Stimulated activated CD4-positive, alpha-beta T cell treated with anti-CD3 and anti-CD28 coated beads, TNF-alpha, amount 100 ng/mL, for 24 hours (primary cell): ENCODE results near the gene SENP1.
A peak's percentile ranks its signal among the peaks of the same experiment; 100 is the strongest.

Source experiments
- DNase-seq, 3 experiments: peaks; one replicate each; pipeline ENCODE4 v3.0.0-alpha.2; 2020; ENCODE audit warnings: low read depth in 3 of 3

SENP1 gene

DNA sequence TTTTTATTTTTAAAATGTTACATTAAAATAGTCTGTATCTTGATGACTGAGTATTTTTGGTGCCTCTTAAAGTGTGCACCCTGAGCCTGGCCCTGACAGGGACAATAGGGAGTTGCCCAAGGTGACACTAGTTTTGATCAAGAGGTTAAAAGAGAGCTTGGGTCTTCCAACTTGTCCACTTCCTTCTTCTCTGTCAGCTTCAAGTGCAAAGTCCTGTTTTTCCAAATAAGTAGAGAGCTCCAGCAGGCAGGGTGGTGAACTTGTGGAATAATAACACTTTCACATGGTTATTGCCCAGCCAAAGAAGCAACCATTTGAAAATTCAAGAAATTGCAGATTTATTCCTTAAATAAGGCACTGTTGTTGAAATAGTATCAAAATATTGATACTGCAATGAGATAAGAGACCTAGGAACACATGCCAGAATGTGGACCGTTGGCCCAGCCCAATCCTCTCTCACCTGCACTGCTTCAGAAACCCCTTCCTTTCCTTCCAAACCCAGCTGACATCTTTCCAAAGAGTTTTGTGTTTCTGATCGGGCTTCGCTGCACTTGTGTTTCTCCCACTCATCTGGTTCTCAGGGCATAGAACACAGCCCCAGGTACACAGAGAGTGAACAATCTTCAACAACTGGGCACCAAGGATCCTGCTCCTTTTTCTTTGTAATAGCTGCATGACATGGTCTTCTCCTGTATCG lies 87.8 kb downstream of the SENP1 start:
- DNase-seq: no peak

DNA sequence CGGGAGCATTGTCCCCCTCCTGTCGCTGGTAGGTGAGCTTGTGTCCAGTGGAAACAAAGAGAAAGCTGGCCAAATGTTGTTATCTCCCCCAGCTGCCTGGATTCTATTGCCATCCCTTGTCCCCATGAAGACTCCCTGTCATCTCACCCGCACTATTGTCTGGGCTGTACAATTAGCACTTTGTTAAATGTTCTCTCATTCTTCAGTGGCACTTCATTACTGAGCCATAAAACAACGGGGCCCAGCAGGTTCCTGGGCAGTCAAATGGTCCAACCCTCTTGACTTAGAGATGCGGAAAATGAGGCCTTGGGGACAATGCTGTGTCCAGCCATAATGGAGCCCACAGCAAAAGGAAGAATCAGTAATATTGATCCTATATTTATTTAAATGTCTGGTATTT lies 88.4 kb downstream of the SENP1 start:
- no peak for DNase-seq

DNA sequence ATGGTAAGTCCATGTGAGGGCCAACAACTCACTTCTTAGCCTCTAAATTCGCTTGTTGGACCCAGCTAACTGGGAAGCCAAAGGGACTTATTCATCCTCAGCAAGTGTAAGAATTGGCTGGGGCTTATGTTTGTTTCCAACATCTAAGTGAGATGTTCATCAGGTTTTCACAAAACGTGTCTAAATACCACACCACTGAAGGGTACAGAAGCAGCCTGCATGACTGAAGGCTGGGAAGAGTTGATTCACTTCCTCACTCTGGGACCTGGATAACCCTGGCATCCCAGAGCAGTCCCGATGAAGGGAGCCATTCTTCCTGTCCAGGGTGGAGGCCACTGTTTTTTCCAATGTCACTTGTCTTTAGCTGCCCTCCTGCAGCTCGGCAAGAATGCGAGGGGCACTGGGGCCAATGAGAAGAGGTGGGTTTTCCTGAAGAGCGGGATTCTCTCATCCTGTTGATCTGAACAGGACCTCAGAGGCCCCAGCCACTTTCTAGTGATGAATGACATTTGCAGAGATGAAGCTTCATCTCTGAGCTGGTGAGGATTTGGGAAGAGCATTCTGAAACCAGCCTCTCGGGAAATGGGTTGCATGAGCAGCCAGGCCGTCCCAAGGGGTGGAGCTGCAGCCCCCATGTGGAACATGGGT lies 89.4 kb downstream of the SENP1 start:
- DNase-seq: no peak

DNA sequence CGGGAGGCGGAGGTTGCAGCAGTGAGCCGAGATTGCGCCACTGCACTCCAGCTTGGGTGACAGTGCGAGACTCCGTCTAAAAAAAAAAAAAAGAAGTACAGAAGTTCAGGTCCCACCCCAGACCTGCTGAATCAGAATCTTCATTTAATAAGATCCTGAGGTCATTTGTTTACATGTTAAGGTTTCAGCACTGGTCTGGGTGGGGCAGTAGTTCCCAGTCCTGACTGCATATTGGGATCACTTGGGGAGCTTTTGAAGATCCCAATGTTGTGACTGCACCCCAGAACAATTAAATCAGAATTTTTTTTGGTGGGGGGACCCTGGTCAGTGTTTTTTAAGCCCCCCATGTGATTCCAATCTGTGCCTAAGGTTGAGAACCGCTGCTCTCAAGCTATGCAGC lies 89.9 kb downstream of the SENP1 start:
- DNase-seq: no peak

DNA sequence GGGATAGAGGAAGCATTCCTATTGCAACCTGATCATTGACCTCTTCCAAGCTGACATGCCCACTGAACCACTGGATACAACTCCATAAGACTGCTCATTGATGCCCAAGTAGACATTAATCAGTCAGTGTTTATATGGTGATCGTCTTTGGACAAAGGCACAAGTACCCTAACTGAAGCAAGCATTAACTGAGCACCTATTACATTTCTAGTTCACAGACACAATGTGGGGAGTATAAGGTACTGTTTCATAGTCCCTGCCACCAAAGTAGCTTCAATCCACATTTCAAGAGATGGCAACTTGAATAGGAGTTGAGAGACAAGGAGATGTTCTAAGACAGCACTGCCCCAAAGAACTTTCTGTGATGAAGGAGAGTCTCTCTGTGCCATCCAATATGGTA lies 90.8 kb downstream of the SENP1 start:
- DNase-seq: no peak

DNA sequence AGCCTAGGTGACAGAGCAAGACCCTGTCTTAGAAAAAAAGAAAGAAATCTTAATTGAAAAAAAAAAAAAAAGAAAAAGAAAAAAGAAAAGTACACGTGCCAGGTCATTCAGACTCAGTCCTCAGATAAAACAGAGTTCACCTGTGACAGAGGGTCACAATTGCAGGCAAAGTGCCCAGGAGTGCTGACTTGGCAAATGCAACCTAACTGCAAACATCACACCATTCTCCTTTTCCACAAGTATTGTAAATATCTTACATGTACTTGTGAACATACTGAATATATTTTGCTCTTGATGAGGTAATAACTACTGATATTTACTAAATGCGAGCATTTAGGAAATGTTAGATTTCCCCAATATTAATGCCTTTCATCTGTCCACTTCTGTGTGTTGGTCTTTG lies 92.6 kb downstream of the SENP1 start:
- DNase-seq: no peak

DNA sequence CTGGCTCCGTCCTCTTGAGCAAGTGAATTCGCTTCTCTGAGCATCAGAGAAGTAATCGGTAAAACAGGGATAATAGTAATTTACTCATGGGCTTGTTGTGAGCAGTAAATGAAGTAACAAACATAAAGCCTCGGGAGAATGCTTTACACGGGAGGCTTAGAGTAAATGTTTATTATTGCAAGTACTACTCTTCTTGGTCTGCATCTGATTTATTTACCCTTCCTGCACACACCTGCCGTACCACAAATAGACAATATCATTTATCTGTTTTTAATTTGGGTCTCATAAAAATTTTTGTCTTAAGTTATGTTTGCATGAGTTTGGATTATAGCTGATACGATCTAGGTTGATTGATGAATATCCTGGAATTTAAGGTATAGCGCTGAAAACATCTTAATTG lies 93.8 kb downstream of the SENP1 start:
- no peak for DNase-seq

DNA sequence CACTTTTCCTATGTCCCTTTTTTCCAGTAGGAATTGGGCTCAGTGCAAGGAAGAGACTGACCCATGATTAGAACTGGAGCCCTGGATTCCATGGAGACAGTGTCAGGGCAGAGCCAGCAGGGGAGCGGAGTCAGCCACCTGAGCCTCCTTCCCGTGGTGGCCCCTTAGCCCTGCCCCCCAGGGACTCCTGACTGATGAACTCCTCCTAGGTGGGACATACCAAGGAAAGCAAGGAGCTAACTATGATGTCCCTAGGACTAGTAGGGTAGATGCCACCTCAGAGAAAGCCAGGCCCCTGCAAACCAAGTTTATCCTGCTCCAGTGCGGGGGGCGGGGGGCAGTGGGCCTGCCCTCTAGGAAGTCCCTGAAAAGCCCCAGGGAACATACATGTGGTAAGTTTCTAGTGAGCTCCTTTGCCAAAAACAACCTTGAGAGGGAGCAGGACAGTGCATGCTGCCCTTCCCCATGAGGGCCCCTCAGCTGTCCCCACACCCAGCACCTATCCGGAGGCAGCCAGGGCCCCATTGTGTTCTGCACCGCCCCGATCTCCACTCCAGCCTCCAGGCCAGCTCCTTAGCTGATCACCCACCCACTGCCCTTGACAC lies 95.4 kb downstream of the SENP1 start:
- DNase-seq: no peak

DNA sequence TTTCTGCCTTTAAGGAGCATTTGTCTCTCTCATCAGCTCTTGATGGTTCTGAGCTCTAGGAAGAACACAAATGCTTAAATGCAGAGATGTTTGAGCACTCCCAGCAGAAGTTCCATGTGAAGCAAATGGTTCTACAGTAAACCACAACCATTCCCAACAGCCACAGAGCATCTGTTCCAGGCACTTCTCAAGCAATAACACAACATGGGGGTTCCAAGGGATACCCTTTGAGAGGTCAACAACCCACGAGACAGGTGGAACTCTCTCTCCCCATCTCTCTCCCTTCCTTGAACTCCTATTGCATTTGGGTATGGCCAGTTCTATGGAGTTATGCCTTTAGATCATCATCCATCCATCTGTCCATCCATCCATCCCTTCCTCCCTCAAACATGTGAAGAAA lies 96.4 kb downstream of the SENP1 start:
- DNase-seq: no peak

DNA sequence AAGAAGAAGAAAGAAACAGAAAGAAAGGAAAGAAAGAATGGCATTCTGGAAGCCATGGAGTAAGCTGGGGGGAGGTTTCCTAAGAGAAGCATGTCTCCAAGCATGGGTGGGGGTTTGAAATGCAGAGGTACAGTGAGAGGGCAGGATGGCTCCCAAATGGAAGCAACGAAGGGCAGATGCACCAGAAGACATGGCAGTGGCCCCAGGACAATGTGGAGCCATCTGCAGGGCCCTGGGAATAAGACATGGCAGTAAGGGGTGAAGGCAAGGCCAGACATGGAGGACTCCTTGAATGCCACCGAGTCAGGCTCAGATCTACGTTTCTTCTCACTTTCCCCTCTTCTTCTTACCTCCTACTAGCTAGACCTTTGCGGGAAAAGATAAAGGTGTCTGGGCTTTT lies 96.9 kb downstream of the SENP1 start:
- DNase-seq: no peak

DNA sequence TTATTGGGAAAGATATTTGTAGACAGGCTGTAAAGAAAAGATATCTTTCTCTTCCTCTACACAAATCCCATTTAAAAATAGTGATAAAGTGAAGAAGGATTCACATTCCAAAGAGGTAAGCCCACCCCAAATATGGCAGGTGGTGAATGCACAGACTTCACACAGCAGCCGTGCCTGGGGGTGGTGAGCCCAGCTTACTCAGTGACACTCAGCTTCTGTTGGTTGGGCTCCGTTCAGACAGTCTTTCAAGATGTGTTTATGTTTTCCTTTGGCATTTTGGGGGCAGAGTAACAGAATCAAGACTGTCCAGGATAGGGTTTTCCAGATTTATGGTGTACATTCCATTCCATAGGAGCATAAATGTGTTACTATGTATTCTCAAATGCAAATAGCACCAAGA lies 97.5 kb downstream of the SENP1 start:
- DNase-seq: no peak

DNA sequence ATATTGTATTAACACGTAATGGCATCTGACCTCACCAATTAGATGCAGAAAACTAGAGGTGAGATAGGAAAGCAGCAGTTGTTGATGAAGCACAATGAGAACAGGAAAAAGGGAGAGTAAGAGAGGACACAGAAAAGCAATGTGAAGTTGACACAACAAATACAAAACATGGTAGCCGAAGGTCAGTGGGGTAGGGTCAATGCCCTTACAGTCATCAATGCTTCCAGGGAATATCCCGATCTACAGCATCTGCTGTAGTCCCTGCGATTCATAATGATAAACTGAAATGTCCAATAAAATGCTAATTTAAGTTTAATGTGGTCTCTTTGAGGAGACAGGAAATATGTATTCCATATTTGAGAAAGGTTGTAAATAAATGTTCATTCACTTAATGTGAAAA lies 98.7 kb downstream of the SENP1 start:
- DNase-seq: no peak

DNA sequence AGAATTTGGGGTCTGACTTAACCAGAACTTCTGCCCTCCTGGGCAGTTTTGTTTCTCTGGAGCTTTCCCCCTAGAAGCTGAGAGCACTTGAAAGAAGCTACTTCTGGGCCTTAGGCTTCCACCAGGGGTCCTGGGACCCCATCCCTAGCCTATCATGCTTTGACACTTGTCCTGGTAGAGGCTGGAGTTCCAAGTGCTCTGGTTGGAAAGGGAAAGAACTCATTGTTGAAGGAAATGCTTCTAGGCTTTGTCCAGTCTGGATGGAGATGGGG lies 100.2 kb downstream of the SENP1 start:
- no peak for DNase-seq

DNA sequence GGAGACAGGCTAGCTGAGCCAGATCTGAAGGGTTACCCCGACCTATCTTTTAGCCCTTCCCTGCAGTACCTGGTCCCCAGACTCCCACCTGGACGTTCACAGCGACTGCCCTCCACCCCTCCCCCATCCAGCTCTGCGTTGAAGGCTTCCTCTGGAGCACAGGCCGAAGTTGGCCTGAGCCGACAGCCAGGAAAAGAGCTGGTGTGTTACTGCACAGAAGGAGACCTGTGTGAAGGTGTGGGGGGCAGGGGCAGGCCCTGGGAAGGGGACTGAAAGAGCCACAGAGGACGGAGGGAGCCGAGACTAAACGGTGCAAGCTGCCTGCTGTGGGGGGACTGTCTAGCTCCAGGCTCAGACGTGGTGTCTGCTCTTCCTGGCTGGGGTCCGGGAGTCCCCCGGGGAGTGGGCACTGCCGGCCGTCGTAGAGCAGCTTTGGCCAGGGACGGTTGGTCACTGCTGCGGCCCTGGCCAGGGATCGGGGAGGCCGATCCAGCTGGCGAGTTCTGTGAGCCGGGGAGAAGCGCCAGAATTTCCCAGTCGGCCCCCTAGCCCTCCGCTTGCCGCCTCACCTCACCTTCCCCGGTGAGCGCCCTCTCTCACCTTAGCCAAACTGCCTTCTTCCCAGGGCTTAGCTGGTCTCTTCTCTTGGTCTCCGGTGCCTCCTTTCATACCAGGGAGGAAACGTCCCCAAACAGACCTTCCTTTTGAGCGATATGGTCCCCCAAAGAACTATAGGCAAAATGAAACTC lies 100.7 kb downstream of the SENP1 start:
- DNase-seq: no peak

DNA sequence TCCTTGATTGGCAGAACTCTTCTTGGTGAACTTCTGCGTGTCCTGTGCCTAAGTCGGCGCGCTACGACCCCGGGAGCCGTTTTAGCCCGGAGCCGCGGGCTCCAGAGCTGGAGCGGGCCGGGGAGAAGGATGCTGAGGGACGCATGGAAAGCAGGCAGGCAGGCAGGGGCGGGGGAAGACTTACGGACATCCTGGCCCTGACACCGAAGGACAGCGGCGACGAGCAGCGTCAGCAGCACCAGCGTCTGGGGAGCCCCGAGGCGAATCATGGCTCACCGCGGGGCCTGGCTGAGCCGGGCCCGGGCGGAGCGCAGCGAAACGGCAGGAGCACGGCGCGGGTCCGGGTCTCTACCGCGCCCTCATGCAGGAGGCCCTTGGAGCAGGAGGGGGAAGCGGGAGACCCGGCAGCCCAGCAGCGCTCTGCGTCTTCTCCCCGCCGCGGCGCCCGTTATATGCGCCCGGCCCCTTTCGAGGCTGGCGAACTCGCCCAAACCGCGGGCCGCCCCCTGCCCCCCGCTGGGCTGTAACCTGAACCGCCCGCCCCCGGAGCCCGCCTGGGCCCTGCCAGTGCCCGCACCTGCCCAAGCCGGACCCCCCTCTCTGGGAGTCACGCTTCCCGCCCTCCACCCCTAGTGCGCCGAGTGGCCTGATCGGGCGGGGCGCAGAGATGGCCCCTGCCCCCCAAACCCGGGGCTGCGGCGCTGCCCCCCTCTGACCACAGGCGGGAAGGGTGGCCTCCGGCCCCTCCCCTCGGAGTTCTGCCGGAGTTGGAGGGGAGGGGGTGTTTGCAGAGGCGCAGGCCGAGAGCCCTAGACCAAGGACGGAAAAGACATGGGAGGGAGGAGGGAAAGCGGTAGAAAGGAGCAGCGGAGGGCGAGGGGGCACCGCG lies 101.6 kb downstream of the SENP1 start, which contains the start of gene COL2A1:
COL2A1 (minus strand) TSS at position 424 of the 889 bp plus-strand sequence; CDS start at position 269, 155 bp downstream.
- peak in 1 of 3 experiments; percentile 24 for DNase-seq

DNA sequence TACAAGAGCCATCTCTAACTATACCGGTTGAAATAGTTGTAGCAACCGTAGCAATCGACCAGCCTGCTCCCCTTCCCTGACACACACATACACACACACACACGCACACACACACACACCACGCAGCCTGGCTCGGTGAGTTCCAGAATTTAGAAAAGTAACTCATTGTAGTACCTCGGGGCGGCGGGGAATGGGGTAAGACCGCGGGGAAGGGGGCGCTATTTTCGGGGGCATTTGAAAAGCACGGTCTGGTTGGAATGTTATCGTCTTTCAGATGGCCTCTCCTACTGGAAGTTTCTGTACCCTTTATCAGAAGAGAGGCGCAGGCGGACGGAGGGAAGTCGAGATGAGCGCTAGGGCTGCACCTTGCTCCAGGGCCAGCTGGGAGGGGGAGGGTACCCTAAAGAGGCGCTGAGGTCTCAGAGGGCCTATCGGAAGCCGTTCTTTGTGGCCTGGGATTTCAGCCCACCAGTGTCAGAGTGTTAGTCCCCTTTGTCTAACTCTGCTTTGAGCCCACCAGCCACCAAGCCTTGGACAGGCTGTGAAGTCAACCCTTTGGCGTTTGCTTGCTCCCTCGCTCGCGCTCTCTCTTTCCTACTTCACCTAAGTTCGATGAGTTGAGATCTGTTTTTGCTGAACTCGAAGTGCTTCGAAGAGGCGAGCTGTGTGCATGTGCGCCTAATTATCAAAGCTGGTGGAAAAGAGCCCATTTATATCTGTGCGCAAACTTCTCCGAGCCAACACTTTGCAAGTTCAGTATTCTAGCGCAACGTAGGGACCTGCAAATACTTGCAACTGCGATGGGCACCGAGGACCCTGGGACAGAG lies 102.4 kb downstream of the SENP1 start:
- DNase-seq: no peak

DNA sequence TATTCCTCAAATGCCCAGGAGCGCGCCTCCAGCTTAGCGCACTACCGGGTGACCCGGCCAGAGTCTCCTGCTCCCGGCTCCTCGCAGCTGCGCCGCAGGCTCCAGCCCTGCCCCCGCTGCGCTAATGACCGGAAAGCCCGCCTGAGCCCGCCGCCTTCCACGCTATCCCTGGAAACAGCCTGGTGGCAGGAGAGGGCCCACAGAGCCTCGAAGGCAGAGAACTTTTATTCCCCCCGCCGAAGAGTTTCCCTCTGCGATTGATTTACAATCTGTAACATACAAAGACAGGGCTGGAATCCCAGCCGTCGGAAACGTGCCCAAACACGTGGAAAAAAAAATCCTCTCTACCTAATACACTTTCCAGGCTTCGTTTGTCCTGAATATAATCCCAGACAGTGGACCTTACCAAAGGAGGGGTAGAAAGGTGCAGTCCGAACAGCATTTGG lies 103.1 kb downstream of the SENP1 start:
- DNase-seq: no peak

DNA sequence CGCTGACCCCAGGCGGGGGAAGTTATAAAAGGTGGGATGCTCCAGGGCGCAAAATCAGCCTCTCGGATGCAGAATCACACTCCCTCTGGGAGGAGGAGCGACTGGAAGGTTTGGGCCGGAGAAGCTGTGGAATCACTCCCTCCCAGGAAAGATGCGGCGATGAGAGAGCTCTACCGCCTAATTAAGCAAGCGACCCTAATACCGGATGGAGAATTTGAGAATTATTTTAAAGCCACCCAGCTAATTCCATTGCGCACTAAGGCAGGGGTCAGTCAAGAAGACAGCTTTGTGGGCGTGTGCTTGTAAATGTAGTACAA lies 103.5 kb downstream of the SENP1 start:
- no peak for DNase-seq

DNA sequence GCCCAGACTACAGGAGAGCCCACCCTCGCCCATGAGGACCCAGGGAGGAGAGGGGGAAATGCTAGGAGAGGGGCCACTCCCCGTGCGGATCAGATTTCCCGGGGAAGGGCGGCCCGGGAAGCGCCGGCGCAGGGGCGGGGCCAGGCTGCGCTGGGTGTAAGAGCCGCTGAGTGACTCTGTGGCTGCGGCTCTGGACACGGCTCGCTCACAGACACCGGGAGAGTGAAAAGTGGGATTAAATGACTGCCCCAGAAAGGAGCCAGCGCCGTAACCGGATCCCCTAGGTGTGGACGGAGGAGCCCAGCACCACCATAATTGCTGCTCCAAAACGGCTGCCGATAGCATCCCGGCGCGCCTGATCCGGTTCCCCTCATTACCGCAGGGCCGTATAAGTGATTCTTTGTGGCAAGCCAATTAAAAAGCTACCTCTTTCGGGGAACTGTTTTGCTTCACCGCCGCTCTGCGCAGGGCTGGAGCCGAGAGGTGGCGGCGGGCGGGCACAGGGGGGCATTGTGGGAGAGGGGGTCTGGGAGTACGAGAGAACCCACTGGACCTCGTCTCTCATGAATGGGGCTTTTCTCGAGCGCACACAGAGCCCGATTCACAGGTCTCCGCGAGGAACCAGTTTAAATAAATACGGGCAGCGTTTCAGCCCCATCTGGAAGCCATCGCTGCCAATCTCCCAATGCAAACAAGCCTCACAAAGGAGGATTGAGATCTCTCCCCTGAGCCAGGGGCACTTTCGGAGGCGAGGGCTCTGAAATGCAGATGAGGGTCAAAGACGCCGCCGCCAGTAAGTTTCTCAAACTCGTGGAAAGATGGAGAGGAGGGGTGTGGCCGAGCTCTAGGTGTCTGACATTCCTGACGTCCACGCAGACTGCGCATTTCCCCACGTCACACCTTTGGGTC lies 104.1 kb downstream of the SENP1 start:
- DNase-seq: no peak
